LHCN-M2 (cell line): Measurements from ENCODE around the gene FCGR3A. TPM values are rescaled to one million over a fixed set of nuclear protein-coding genes. Genes with fewer than 3 reads are reported as not detected.
A peak's percentile ranks its signal among the peaks of the same experiment; 100 is the strongest.
"Not testable (repeated sequence)": the region's sequence is repeated elsewhere in the genome, so short reads cannot be mapped to it uniquely, and the experiment has no call there.

Experiments
- DNase-seq: peaks from one replicate; pipeline ENCODE4 v3.0.0-alpha.2; 2012; ENCODE audit warnings: low read depth
- total RNA-seq: library from RNA; depleted of rRNA; stranded (reverse); fragments of >200 nt; gene quantifications from 2 replicates; pipeline ENCODE4 v1.2.3, GENCODE V29; 2014

The FCGR3A gene
- total RNA-seq, 1 experiment from 2014 or later = not detected

- DNase-seq = peak; percentile 89
These were observed 18.7 kb downstream of the FCGR3A start for GRCh38 chr1:161530671-161531641.

- DNase-seq = peak; percentile 64
These were observed 19.5 kb downstream of the FCGR3A start for GRCh38 chr1:161530158-161530557.

GRCh38 chr1:161529463-161530104 is 20.0 kb downstream of the FCGR3A start:
- DNase-seq = not testable (repeated sequence)

GRCh38 chr1:161528550-161528949 is 21.1 kb downstream of the FCGR3A start:
- not testable (repeated sequence) for DNase-seq

GRCh38 chr1:161525918-161526317 is 23.7 kb downstream of the FCGR3A start:
- not testable (repeated sequence) for DNase-seq

- DNase-seq = not testable (repeated sequence)
These were observed 24.3 kb downstream of the FCGR3A start for GRCh38 chr1:161525321-161525720.

- DNase-seq = not testable (repeated sequence)
These were observed 24.8 kb downstream of the FCGR3A start for GRCh38 chr1:161524742-161525291.

GRCh38 chr1:161523817-161524741 is 25.5 kb downstream of the FCGR3A start, which contains the start of gene HSPA6:
TSS of gene HSPA6 (plus strand) at chr1:161524540. CDS start at chr1:161524659, 119 bp downstream.
- peak; percentile 70 for DNase-seq

GRCh38 chr1:161523041-161523816 is 26.4 kb downstream of the FCGR3A start:
- DNase-seq = peak; percentile 22

GRCh38 chr1:161513953-161514352 is 35.7 kb downstream of the FCGR3A start:
- DNase-seq = not testable (repeated sequence)

- not testable (repeated sequence) for DNase-seq
These were observed 36.2 kb downstream of the FCGR3A start for GRCh38 chr1:161513448-161513780.

- DNase-seq = not testable (repeated sequence)
These were observed 36.8 kb downstream of the FCGR3A start for GRCh38 chr1:161512636-161513447.

GRCh38 chr1:161511756-161512060 is 37.9 kb downstream of the FCGR3A start:
- no peak for DNase-seq

- DNase-seq = no peak
These were observed 38.4 kb downstream of the FCGR3A start for GRCh38 chr1:161511018-161511755.

- no peak for DNase-seq
These were observed 39.1 kb downstream of the FCGR3A start for GRCh38 chr1:161510477-161510876.

GRCh38 chr1:161506336-161507223 is 43.0 kb downstream of the FCGR3A start:
- DNase-seq = no peak

- DNase-seq = no peak
These were observed 43.9 kb downstream of the FCGR3A start for GRCh38 chr1:161505686-161506085.

- no peak for DNase-seq
These were observed 46.2 kb downstream of the FCGR3A start for GRCh38 chr1:161503394-161503748.
